MM.1S (cell line): ENCODE measurements around the gene NCOA4.
"Not testable (repeated sequence)": the region's sequence is repeated elsewhere in the genome, so short reads cannot be mapped to it uniquely, and the experiment has no call there.

ENCODE experiments used
- DNase-seq: peaks from one replicate; pipeline ENCODE4 v3.0.0-alpha.2; 2015
- H2AFZ ChIP-seq: fragments of 300-600 bp; sonication (generic); 2 replicates; pipeline ENCODE4 v1.6.0; 2016; ENCODE audit warnings: antibody characterized with exemption, low read length
- H3F3A ChIP-seq: fragments of 300-600 bp; sonication (generic); 2 replicates; pipeline ENCODE4 v1.6.1; 2016; ENCODE audit warnings: mild to moderate bottlenecking, antibody characterized with exemption, low read length, moderate library complexity, mixed read lengths; ENCODE audit not compliant: insufficient read depth
- H3K27ac ChIP-seq: fragments of 300-600 bp; sonication (generic); 2 replicates; pipeline ENCODE4 v1.5.1; 2016; ENCODE audit warnings: mild to moderate bottlenecking, low read length
- H3K27me3 ChIP-seq: fragments of 300-600 bp; sonication (generic); replicated peaks from 2 replicates; pipeline ENCODE4 v1.6.0; 2016; ENCODE audit warnings: low read length; ENCODE audit not compliant: insufficient read depth
- H3K36me3 ChIP-seq: fragments of 300-600 bp; sonication (generic); replicated peaks from 2 replicates; pipeline ENCODE4 v1.6.1; 2016; ENCODE audit warnings: mild to moderate bottlenecking, low read length, mixed read lengths; ENCODE audit not compliant: insufficient read depth
- H3K4me1 ChIP-seq: fragments of 300-600 bp; sonication (generic); 2 replicates; pipeline ENCODE4 v1.6.1; 2016; ENCODE audit warnings: low read length, mixed read lengths
- H3K4me2 ChIP-seq: fragments of 300-600 bp; sonication (generic); 2 replicates; pipeline ENCODE4 v1.6.0; 2016; ENCODE audit warnings: low read depth, low read length
- H3K4me3 ChIP-seq: fragments of 300-600 bp; sonication (generic); 2 replicates; pipeline ENCODE4 v1.5.1; 2016; ENCODE audit warnings: low read length, mixed read lengths
- H3K79me2 ChIP-seq: fragments of 300-600 bp; sonication (generic); 2 replicates; pipeline ENCODE4 v1.6.1; 2016; ENCODE audit warnings: mixed run types, low read length, mixed read lengths
- H3K9ac ChIP-seq: fragments of 300-600 bp; sonication (generic); 2 replicates; pipeline ENCODE4 v1.6.1; 2016; ENCODE audit warnings: low read length, mixed read lengths
- H3K9me2 ChIP-seq: fragments of 300-600 bp; sonication (generic); replicated peaks from 2 replicates; pipeline ENCODE4 v1.6.1; 2016; ENCODE audit warnings: mild to moderate bottlenecking, low read length, mixed read lengths; ENCODE audit not compliant: insufficient read depth
- H3K9me3 ChIP-seq: fragments of 300-600 bp; sonication (generic); replicated peaks from 2 replicates; pipeline ENCODE4 v1.6.1; 2016; ENCODE audit warnings: mild to moderate bottlenecking, low read length, mixed read lengths; ENCODE audit not compliant: insufficient read depth
- H4K20me1 ChIP-seq: fragments of 300-600 bp; sonication (generic); 2 replicates; pipeline ENCODE4 v1.6.1; 2016; ENCODE audit warnings: mild to moderate bottlenecking, low read length, moderate library complexity, mixed read lengths; ENCODE audit not compliant: insufficient read depth

NCOA4 gene

DNA sequence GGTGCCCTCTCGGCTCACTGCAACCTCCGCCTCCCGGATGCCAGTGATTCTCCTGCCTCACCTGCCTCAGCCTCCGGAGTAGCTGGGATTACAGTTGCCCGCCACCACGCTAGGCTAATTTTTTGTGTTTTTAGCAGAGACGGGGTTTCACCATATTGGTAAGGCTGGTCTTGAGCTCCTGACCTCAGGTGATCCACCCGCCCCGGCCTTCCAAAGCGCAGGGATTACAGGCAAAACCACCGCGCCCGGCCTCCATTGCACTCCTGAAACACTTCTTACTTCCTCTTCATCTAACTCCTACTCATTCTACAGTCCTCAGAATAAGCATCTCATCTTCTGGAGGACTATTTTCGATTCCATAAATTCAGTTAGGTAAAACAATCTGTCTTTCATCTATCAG is 59.4 kb downstream of the NCOA4 start:
- not testable (repeated sequence) for H3F3A ChIP-seq, H3K9me2 ChIP-seq, H3K27me3 ChIP-seq, H3K36me3 ChIP-seq, H3K27ac ChIP-seq, H2AFZ ChIP-seq, H4K20me1 ChIP-seq, H3K9me3 ChIP-seq, DNase-seq, H3K4me1 ChIP-seq
- H3K4me2 ChIP-seq: peak overlapping the region; percentile 59
- H3K4me3 ChIP-seq: peak overlapping the region; percentile 79
- H3K9ac ChIP-seq: peak overlapping the region; percentile 69; the same call in 1 of the 2 replicates
- H3K79me2 ChIP-seq: peaks cover 80% of the 10 kb centered on the region

GRCh38 chr10:45962686-45963452 is 67.6 kb downstream of the NCOA4 start:
- not testable (repeated sequence) for H3K9ac ChIP-seq, H3K36me3 ChIP-seq, H3K9me3 ChIP-seq, H3K27me3 ChIP-seq, H3K9me2 ChIP-seq, DNase-seq, H4K20me1 ChIP-seq, H3F3A ChIP-seq, H2AFZ ChIP-seq, H3K4me2 ChIP-seq, H3K4me3 ChIP-seq, H3K4me1 ChIP-seq, H3K27ac ChIP-seq
- peaks cover 15% of the 10 kb centered on the region for H3K79me2 ChIP-seq

DNA sequence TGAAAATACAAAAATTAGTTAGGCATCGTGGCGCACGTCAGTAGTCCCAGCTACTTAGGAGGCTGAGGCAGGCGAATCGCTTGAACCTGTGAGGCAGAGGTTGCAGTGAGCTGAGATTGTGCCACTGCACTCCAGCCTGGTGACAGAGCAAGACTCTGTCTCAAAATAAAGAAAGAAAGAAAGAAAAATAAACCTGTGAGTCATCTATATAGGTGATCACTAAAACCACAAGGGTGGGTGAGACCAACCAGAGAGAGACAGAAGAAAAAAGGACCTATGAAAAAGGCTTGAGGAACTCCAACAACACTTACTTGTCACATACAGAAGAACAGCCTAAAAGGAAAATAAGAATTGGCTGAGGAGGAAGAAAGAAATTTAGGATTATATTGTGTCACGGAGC is 72.5 kb downstream of the NCOA4 start:
- not testable (repeated sequence) for H3K9ac ChIP-seq

GRCh38 chr10:45956634-45957033 is 73.8 kb downstream of the NCOA4 start:
- not testable (repeated sequence) for H3K9me3 ChIP-seq, H3F3A ChIP-seq, H4K20me1 ChIP-seq, H3K36me3 ChIP-seq, H3K4me1 ChIP-seq, H3K27ac ChIP-seq, DNase-seq, H2AFZ ChIP-seq, H3K9me2 ChIP-seq, H3K9ac ChIP-seq, H3K4me3 ChIP-seq, H3K79me2 ChIP-seq, H3K27me3 ChIP-seq, H3K4me2 ChIP-seq

More for the DNA sequence above, 72.5 kb downstream of the NCOA4 start:
- not testable (repeated sequence) for H3K36me3 ChIP-seq, H3F3A ChIP-seq, H3K9me3 ChIP-seq, H3K79me2 ChIP-seq, H3K9me2 ChIP-seq, H3K27me3 ChIP-seq, H3K4me1 ChIP-seq, H3K4me2 ChIP-seq, DNase-seq, H2AFZ ChIP-seq, H3K4me3 ChIP-seq, H3K27ac ChIP-seq, H4K20me1 ChIP-seq
